GM19452 (cell line): ENCODE results near the gene KCTD5.
"Not testable (repeated sequence)": the region's sequence is repeated elsewhere in the genome, so short reads cannot be mapped to it uniquely, and the experiment has no call there.

Experiments
- ATAC-seq: cut with Tn5 transposase; IDR thresholded peaks from one replicate; pipeline ENCODE4 v1.9.1; 2021; ENCODE audit not compliant: unreplicated experiment

KCTD5 gene

DNA sequence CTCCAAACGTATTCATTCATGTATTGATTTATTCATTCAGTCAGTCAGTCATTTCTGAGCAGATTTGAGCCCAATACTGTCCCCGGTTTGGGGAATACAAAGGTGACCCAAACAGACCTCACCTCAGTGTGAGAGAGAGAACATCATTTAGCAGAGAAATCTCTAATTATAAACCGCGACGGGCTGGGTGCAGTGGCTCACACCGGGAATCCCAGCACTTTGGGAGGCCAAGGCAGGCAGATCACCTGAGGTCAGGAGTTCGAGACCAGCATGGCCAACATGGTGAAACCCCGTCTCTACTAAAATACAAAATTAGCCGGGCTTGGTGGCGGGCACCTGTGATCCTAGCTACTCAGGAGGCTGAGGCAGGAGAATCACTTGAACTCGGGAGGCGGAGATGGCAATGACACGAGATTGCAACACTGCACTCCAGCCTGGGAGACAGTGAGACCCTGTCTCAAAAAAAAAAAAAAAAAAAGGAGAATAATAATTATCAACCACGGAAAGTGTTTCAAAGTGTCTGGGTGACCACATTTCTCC lies 39.4 kb downstream of the KCTD5 start:
- ATAC-seq: not testable (repeated sequence)

DNA sequence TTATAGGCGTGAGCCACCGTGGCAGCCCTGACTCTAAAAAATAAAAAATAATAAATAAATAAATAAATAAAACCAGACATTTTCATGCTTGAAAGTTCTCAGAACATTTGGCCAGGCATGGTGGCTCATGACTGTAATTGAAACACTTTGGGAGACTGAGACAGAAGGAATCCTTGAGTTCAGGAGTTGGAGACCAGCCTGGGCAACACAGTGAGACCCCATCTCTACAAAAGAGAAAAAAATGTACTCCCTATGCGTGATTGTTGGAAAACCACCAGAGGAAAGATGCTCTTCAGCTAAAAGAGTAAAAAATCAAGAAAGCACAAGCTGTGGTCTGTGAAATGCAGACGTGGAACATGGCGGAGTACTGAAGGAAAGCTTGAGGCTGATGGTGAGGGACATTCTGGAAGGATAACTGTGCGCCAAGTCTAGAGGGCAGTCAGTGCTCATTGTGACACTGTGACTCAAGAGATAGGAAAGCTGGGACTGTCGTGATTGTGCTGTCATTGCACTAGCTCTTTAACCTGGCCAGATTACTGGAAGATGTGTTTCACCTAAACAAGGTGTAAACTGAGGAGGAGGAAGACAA lies 41.9 kb downstream of the KCTD5 start:
- ATAC-seq: no peak

- ATAC-seq: no peak
These were observed 42.6 kb downstream of the KCTD5 start for GRCh38 chr16:2724816-2725348.

GRCh38 chr16:2726923-2727322 lies 44.6 kb downstream of the KCTD5 start:
- ATAC-seq: no peak

GRCh38 chr16:2728034-2728433 lies 45.7 kb downstream of the KCTD5 start:
- no peak for ATAC-seq

DNA sequence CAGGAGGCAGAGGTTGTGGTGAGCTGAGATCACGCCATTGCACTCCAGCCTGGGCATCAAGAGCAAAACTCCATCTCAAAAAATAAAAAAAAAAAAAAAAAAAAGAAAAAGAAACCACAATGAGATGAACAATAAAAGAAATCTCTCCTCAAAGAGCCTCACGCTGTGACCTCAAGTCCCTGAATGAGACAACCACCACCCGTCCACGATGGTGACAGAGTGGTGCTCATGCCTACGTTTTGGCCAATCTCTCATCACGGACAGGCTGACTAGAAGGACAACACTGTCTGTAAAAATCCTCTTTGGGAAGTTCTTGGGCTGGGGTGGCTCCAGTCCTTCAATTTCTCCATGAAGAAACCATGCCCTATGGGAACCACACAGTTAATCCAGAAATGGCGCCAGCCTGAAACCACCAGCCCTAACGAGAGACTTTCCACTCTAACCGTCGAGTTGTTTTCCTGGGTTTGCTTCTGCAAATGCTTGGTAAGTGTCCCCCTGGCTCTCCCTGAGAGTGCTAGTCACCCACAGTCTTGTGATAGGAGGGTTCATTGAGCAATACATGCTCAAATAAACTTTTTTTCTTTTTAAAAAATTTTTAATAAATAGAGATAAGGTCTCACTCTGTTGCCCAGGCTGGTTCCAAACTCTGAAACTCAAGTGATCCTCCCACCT lies 52.7 kb downstream of the KCTD5 start:
- no peak for ATAC-seq

- no peak for ATAC-seq
These were observed 54.3 kb downstream of the KCTD5 start for GRCh38 chr16:2736476-2737237.

- ATAC-seq: no peak
These were observed 54.9 kb downstream of the KCTD5 start for GRCh38 chr16:2737238-2737605.

- ATAC-seq: no peak
These were observed 55.6 kb downstream of the KCTD5 start for GRCh38 chr16:2737895-2738418.

DNA sequence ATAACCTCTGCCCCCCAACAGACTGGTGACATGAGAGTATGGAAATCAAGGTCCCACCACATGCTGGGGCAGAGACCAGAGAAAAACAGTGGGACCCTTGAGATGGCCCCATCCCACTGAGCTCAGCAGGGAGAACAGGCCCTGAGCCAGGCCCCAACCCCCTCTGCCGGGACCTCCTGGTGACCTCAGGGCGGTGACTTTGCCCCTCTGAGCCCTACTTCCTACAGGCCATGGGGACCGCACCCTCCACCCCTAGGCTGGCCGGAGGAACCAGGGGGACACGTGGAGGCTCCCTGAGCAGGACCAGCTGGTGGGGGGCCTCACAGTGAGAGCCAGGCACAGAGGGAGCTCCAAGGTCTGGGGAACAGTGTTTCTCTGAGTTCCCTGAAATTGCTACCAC lies 56.3 kb downstream of the KCTD5 start:
- no peak for ATAC-seq

DNA sequence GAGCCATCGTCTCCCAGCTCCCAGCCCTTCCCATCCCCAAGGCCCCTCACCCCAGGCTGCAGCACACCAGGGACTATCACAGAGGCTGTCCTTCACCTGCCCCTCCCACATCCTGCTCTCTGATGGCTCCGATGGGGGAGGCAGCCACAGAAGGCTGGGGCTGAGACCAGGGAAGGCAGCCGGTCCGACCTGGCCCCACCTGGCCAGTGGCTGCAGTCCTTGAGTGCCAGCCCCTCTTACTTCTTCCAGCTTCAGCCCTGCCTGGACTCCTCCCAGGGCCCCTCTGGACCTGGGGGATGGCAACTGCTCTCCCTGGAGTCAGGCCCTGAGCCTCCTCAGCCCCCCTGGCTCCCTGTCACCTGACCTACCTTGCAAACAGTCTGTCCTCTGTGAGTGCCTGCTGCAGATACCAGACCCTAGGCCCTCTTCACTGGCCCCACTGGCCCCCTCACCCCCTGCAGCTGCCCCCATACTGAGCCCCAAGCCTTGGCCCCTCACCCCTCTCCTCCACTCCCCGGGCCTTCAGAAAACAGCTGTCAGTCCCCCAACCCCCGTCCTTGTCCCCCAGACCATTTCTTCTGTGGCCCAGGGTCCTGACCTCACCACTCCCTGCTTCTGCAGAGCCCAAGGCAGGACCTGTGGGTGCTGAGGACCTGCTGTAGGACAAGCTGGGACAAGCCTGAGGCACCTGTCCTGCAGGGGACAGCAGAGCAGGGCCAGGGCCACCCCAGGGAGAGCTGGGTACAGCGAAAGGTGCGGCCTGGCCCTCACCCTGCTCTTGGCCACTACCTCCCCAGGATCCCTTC lies 57.5 kb downstream of the KCTD5 start:
- no peak for ATAC-seq

DNA sequence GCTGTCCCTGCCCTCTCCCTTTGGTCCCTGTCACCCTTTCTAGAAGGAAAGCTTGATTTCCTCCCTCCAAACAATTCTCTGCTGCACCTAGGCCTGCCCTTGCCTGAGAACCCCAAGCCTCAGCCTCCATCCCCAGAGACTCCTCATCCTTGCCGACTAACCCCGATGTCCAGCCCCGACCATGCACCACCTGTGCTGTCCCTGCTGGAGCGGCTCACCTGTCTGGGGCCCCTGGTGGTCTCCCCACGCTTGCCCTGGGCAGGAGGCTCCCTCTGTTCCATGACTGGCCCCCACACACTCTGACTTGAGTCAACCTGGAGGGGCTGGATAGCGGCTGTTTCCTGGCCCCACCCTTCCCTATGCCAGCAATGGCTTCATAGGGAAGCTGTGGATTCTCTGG lies 58.2 kb downstream of the KCTD5 start:
- ATAC-seq: no peak

DNA sequence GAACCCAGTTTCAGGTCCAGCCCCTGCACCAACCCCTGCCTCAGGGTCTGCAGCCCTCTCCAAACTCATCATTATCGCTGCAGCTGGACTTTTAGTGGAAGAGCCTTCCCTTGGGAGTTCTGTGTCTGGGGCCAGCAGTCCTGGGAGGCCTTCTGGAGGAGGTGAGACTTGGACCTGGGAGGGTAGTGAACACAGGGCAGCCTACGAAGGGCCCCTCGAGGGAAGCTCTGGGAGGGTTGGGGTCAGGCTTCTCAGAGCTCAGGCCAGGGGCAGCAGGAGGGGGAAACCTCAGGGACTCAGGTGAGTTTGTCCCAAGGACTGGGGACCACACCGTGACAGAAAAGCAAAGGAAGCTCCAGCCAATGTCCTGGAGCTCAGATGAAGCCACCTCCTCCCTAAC lies 58.8 kb downstream of the KCTD5 start:
- ATAC-seq: no peak

DNA sequence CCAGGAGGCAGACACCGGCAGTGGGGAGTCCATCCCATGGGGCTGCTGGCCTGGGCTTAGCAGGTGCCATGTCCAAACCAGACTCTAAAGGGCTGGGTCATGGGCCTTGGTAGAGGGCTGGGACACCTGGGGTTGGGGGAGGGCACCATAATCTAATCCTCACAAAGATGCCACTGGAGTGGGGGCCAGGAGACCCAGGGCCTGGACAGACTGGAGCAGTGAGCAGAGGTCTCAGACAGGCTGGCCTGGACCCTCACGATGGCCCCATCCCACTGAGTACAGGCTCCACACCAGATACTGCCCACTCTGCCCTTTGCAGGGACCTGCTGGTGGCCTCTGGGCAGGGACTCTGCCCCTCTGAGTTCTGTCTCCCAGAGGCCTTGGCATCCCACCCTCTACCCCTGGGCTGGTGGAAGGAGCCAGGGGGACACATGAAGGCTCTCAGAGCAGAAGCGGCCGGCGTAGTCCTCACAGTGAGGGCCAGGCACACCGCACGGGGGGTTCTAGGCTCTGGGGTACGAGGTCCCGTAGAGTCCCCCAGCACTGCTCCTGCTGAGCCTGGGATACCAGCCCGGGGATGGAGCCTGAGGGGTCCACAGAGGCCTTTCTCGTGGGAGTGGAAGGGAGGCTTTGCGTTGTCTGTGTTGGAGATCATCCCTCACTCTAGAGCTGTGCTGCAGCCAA lies 60.1 kb downstream of the KCTD5 start:
- ATAC-seq: no peak

GRCh38 chr16:2743007-2743810 lies 60.9 kb downstream of the KCTD5 start:
- ATAC-seq: no peak

GRCh38 chr16:2744711-2745110 lies 62.4 kb downstream of the KCTD5 start:
- ATAC-seq: no peak

GRCh38 chr16:2745116-2745890 lies 63.0 kb downstream of the KCTD5 start:
- ATAC-seq: no peak

GRCh38 chr16:2745961-2746360 lies 63.6 kb downstream of the KCTD5 start:
- ATAC-seq: no peak
